HEK293 (cell line): ENCODE measurements around the gene P2RY6.

Experiments
- CTCF ChIA-PET: fragments of 350-600 bp; formaldehyde crosslinking; extraction: SDS; loops from one replicate; lab custom pipeline; 2021; ENCODE audit warnings: antibody characterized with exemption; lab: Yijun Ruan, JAX
- POLR2A ChIA-PET: fragments of 300-600 bp; formaldehyde crosslinking; extraction: SDS; loops from one replicate; lab custom pipeline; 2020; ENCODE audit warnings: antibody characterized with exemption, inconsistent platforms; lab: Yijun Ruan, JAX
- H3K27ac ChIP-seq: fragments of 200-500 bp; sonication (Bioruptor generic); 2 replicates; pipeline ENCODE4 v1.5.1; 2014; ENCODE audit warnings: low read depth, low read length, control low read depth, inconsistent platforms; ENCODE audit errors: extremely low read depth
- H3K36me3 ChIP-seq, 2 experiments: fragments of 200-500 bp in 1 of 2; sonication (Bioruptor generic) in 1 of 2; 1 replicate in 1 of 2; 2 replicates in 1 of 2; pipeline ENCODE4 v1.5.1; 2014 to 2017; ENCODE audit warnings: inconsistent platforms in 2 of 2, low read length in 2 of 2; ENCODE audit not compliant: control insufficient read depth in 2 of 2, insufficient read depth in 1 of 2
- H3K4me1 ChIP-seq: fragments of 200-500 bp; sonication (Bioruptor generic); 2 replicates; pipeline ENCODE4 v1.5.1; 2014; ENCODE audit warnings: mild to moderate bottlenecking, low read length, inconsistent platforms; ENCODE audit not compliant: control insufficient read depth, insufficient read depth
- H3K4me3 ChIP-seq: 2 replicates; pipeline ENCODE4 v1.5.1; 2011; ENCODE audit warnings: low read depth, mild to moderate bottlenecking, control low read depth, low read length, moderate library complexity
- H3K9me3 ChIP-seq: fragments of 200-500 bp; sonication (Bioruptor generic); 2 replicates; pipeline ENCODE4 v1.5.1; 2014; ENCODE audit warnings: low read depth, low read length, inconsistent platforms; ENCODE audit not compliant: control insufficient read depth, insufficient read depth
- GFI1B ChIP-seq: fragments of 450-650 bp; formaldehyde crosslinking; IDR thresholded peaks from 2 replicates; pipeline ENCODE4 v1.5.1; 2016; ENCODE audit warnings: missing biosample characterization, missing genetic modification characterization
- GLIS2 ChIP-seq: fragments of 450-650 bp; formaldehyde crosslinking; IDR thresholded peaks from 2 replicates; pipeline ENCODE4 v1.5.1; 2016; ENCODE audit warnings: missing biosample characterization, missing genetic modification characterization
- HOXC10 ChIP-seq: sonication (generic); formaldehyde crosslinking; IDR thresholded peaks from 2 replicates; pipeline ENCODE4 v1.8.1; 2023; ENCODE audit warnings: mild to moderate bottlenecking, missing genetic modification reagents
- HOXD13 ChIP-seq: sonication (generic); formaldehyde crosslinking; IDR thresholded peaks from 2 replicates; pipeline ENCODE4 v1.8.0; 2022; ENCODE audit warnings: missing genetic modification reagents, borderline replicate concordance
- KLF7 ChIP-seq: fragments of 450-650 bp; formaldehyde crosslinking; IDR thresholded peaks from 2 replicates; pipeline ENCODE4 v1.5.1; 2016; ENCODE audit warnings: missing biosample characterization, missing genetic modification characterization, borderline replicate concordance
- PRDM6 ChIP-seq: fragments of 450-650 bp; formaldehyde crosslinking; IDR thresholded peaks from 2 replicates; pipeline ENCODE4 v1.5.1; 2017; ENCODE audit warnings: missing biosample characterization, missing genetic modification characterization
- SCRT1 ChIP-seq: fragments of 450-650 bp; formaldehyde crosslinking; IDR thresholded peaks from 2 replicates; pipeline ENCODE4 v1.5.1; 2016; ENCODE audit warnings: missing biosample characterization, missing genetic modification characterization, borderline replicate concordance
- YY1 ChIP-seq: fragments of 450-650 bp; formaldehyde crosslinking; IDR thresholded peaks from 2 replicates; pipeline ENCODE4 v1.5.1; 2018; ENCODE audit warnings: missing biosample characterization, missing genetic modification characterization
- ZBTB1 ChIP-seq: fragments of 450-650 bp; formaldehyde crosslinking; IDR thresholded peaks from 2 replicates; pipeline ENCODE4 v1.5.1; 2016; ENCODE audit warnings: missing biosample characterization, missing genetic modification characterization
- ZBTB6 ChIP-seq: fragments of 450-650 bp; formaldehyde crosslinking; IDR thresholded peaks from 2 replicates; pipeline ENCODE4 v1.5.1; 2017; ENCODE audit warnings: missing biosample characterization, missing genetic modification characterization
- ZFP69B ChIP-seq: fragments of 450-650 bp; formaldehyde crosslinking; IDR thresholded peaks from 2 replicates; pipeline ENCODE4 v1.5.1; 2016; ENCODE audit warnings: missing biosample characterization, missing genetic modification characterization
- ZNF10 ChIP-seq: fragments of 450-650 bp; formaldehyde crosslinking; IDR thresholded peaks from 2 replicates; pipeline ENCODE4 v1.5.1; 2017; ENCODE audit warnings: missing biosample characterization, missing genetic modification characterization
- ZNF26 ChIP-seq: fragments of 450-650 bp; formaldehyde crosslinking; IDR thresholded peaks from 2 replicates; pipeline ENCODE4 v1.5.1; 2016; ENCODE audit warnings: missing biosample characterization, missing genetic modification characterization
- ZNF280C ChIP-seq: fragments of 450-650 bp; formaldehyde crosslinking; IDR thresholded peaks from 2 replicates; pipeline ENCODE4 v1.5.1; 2016; ENCODE audit warnings: missing biosample characterization, missing genetic modification characterization
- ZNF362 ChIP-seq: fragments of 450-650 bp; formaldehyde crosslinking; IDR thresholded peaks from 2 replicates; pipeline ENCODE4 v1.5.1; 2016; ENCODE audit warnings: missing biosample characterization, missing genetic modification characterization
- ZNF416 ChIP-seq: fragments of 450-650 bp; formaldehyde crosslinking; IDR thresholded peaks from 2 replicates; pipeline ENCODE4 v1.5.1; 2016; ENCODE audit warnings: missing biosample characterization, missing genetic modification characterization
- ZNF433 ChIP-seq: fragments of 450-650 bp; formaldehyde crosslinking; IDR thresholded peaks from 2 replicates; pipeline ENCODE4 v1.5.1; 2016; ENCODE audit warnings: missing biosample characterization, missing genetic modification characterization, low read depth
- ZNF518A ChIP-seq: fragments of 450-650 bp; formaldehyde crosslinking; conservative IDR thresholded peaks from 2 replicates; pipeline ENCODE4 v1.5.1; 2016; ENCODE audit warnings: low read depth, missing biosample characterization, missing genetic modification characterization
- ZNF585B ChIP-seq: fragments of 450-650 bp; formaldehyde crosslinking; IDR thresholded peaks from 2 replicates; pipeline ENCODE4 v1.5.1; 2016; ENCODE audit warnings: missing biosample characterization, missing genetic modification characterization
- ZNF596 ChIP-seq: fragments of 450-650 bp; IDR thresholded peaks from 2 replicates; pipeline ENCODE4 v1.5.0; 2018; ENCODE audit warnings: missing biosample characterization, mild to moderate bottlenecking, missing genetic modification characterization, moderate library complexity

Gene P2RY6

GRCh38 chr11:73283276-73284000 is 11.3 kb downstream of the P2RY6 start (continued):
- no peak for TF ChIP-seq PRDM6 (tag by site-specific recombination)
- no peak for TF ChIP-seq ZNF596 (tag by site-specific recombination)
- TF ChIP-seq ZNF280C = no peak
- no peak for TF ChIP-seq ZFP69B (tag by site-specific recombination)
- no peak for TF ChIP-seq HOXD13 (CRISPR knock-in tag)

GRCh38 chr11:73284106-73284505 is 12.0 kb downstream of the P2RY6 start:
- H3K27ac ChIP-seq = no peak overlapping the region
- POLR2A ChIA-PET = no interaction called here
- no peak for TF ChIP-seq ZNF26 (tag by site-specific recombination)
- no peak for TF ChIP-seq ZBTB1 (tag by site-specific recombination)
- no peak for TF ChIP-seq YY1
- no peak for TF ChIP-seq SCRT1 (tag by site-specific recombination)
- TF ChIP-seq KLF7 = no peak
- no peak for TF ChIP-seq ZNF362 (tag by site-specific recombination)
- TF ChIP-seq ZNF433 (tag by site-specific recombination) = no peak
- TF ChIP-seq GLIS2 (tag by site-specific recombination) = no peak
- TF ChIP-seq GFI1B = no peak
- TF ChIP-seq ZNF585B (tag by site-specific recombination) = no peak
- no peak for TF ChIP-seq ZNF10
- no peaks in the 10 kb centered on the region for H3K9me3 ChIP-seq
- no peaks in the 10 kb centered on the region for H3K4me1 ChIP-seq
- H3K4me3 ChIP-seq = no peak overlapping the region
- CTCF ChIA-PET = interaction anchor here (1.6 to 2.1 kb wide), 2 partner anchors 11 to 41 kb away, joined by 6 to 9 read pairs; no protein-coding TSS in a partner anchor
- H3K36me3 ChIP-seq = no peaks in the 10 kb centered on the region

- CTCF ChIA-PET = interaction anchor here (0.6 to 0.7 kb wide), 3 partner anchors 24 to 814 kb away, joined by 3 to 4 read pairs (median 3); no protein-coding TSS in a partner anchor
- no peaks in the 10 kb centered on the region for H3K4me1 ChIP-seq
- H3K36me3 ChIP-seq = no peaks in the 10 kb centered on the region
- POLR2A ChIA-PET = no interaction called here
- H3K27ac ChIP-seq = no peak overlapping the region
- no peak overlapping the region for H3K4me3 ChIP-seq
- H3K9me3 ChIP-seq = no peaks in the 10 kb centered on the region
- TF ChIP-seq HOXC10 (CRISPR knock-in tag) = no peak
- no peak for TF ChIP-seq ZBTB6 (tag by site-specific recombination)
- TF ChIP-seq ZNF518A = no peak
- no peak for TF ChIP-seq ZNF416
These were observed 13.6 kb downstream of the P2RY6 start for GRCh38 chr11:73285721-73286120.
